Dermis microvascular lymphatic vessel endothelial cell (primary cell): ENCODE measurements around the gene DNM3. TPM values are rescaled to one million over a fixed set of nuclear protein-coding genes. Genes with fewer than 3 reads are reported as not detected.
"Not testable (repeated sequence)": the region's sequence is repeated elsewhere in the genome, so short reads cannot be mapped to it uniquely, and the experiment has no call there.

Source experiments
- DNase-seq, 2 donors: peaks; one replicate each; pipeline versions ENCODE4 v3.0.0 to v3.0.0-alpha.2; 2010; ENCODE audit warnings: low read depth in 2 of 2
- total RNA-seq: library from RNA; depleted of rRNA; stranded (reverse); fragments of >200 nt; gene quantifications from 2 replicates; pipeline ENCODE4 v1.2.1, GENCODE V29; 2014

DNM3 gene
- total RNA-seq, 1 donor from 2014 or later = 0.51 TPM

DNA sequence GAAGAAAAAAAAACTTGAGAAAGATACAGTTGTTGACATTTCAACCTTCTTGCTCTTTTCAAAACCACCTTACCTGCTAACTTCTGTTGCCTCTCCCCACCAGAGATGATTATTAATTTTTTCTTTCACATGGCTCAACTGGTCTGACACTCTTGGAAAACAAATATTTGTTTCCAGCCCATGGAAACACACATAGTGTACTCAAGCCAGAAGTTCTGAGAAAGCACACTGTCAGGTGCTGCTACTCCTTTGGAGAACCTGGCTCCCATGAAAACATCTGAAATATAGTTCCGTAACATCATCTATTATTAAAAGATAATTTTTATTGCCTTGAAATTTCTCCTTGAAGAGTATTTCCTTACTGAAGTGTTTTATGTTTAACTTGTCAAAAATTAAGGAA, 434.2 kb downstream of the DNM3 start:
- DNase-seq = no peak

DNA sequence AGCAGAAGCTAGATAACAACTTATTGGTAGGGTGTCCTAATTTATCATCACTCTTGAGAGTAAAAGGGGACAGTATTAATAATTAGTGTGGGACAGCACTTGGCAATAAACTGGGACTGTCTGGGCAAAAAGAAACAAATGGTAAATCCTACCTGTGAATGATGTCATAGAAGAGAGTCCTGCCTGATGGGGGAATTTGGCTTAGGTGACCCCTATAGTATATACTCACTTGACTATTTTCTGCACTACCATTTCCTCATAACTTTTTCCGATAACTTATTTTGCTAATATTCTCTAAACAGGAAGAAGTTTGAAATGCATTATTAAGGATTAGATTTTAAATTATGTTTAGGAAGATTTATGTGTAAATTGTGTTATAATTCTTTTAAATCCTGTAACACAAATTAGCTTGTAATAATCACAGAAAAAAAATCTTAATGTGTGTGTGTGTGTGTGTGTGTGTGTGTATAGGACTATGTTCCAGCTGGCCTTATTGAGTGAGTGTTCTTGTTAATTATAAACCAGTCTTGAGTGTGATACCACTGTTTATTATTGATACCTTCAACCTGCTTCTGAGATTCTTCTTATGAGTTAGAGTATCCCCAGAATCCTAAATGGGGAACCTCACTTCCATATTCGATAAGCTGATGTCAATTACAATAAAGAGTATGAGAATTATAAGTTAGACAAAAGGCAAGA, 435.0 kb downstream of the DNM3 start:
- DNase-seq = no peak

DNA sequence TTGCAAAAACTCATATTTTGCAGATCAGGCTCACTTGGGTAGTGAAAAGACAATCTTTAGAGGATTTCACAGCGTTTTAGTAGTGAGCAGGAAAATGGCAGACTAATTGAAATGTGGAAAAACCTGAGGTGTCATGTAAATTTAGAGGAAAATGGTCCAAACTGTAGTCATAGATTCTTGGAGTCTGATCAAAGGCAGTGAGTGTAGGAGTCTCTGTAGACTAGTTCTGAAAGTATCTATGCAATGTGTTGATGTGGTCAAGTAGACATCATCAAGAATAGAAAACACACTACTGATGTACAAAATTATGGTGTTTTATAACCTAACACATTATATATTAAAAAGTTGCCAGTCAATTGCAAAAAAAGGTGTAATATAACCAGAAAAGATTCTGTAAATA, 436.0 kb downstream of the DNM3 start:
- no peak for DNase-seq

DNA sequence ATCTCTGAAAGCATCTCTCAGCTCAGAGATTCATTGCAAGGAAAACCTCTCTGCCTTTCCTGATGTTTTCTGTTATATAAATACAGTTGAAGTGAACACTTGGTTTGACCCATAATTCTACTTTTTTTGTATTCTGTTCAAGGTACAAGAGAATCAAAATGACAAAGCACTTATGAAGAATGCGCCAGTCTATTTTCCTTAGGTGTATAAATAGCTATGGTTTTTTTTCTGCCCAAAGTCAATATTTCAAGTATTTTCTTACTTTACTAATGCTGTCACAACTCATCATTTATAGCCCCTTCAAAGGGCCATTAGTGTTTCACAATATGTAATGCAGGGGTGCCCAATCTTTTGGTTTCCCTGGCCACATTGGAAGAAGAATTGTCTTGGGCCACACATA, 436.7 kb downstream of the DNM3 start:
- DNase-seq = no peak

DNA sequence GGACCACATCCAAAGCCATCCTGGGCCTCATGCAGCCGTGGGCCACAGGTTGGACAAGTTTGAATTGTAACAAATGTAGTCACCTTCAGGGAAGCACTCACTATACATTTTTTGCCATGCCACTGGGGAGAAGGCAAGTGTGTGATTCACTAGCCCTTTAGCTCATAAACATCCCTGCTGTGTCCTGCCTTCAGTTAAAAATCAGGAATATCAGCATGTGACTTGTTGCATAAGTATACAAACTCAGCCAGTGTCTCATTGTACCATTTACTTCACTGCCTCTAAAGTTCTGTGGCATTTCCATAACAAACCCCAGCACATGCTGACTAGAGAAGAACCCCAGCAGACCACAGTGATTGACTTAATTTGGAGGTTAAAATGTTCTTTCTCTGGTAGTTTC, 437.2 kb downstream of the DNM3 start:
- no peak for DNase-seq

DNA sequence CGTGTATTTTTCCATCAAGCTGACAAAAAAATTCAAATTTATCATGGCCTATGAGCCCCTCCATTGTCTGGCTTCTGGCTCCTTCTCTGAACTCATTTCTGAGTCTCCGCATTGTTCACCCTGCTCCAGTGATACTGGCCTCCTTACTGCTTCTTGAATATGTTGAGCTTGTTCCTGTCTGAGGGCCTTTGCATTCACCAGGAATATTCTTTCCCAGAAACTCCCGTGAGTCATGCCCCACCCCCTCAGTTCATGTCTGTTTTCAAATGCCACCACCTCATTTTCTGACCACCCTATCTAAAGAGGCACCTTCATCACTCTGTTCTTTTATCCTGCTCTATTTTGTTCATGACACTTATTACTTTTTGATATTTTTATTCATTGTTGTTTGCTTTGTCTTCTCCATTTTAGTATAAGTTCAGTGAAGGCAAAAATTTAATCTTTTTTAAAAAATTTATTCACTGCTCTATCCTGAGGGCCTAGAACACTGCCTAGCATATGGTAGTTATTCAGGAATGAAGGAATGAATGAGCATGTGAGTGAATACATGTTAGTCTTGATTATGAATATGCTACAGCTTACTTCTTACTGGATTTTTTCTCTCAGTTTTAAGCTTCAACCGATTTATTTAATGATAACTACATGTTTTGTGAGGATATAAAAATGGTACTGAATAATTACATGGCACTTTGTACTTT, 438.8 kb downstream of the DNM3 start:
- no peak for DNase-seq

DNA sequence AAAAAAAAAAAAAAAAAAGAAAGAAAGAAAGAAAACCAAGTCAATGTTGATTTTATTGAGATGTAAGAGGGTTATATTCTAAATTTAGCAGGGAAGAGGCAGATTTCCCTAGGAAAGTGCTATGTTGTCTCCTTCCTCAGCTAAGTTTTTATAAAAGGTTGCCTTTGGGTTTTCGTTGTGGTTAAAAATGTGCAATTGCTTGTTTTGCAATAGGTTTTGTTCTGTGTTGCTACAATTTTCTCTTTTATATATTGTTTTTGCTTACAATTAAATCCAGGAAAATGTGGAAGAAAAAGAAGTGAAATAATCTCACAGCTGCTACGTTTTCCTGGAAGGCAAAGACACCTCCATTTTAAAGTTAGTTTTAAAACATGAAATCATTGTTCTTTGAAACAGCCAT, 442.5 kb downstream of the DNM3 start:
- DNase-seq = no peak

DNA sequence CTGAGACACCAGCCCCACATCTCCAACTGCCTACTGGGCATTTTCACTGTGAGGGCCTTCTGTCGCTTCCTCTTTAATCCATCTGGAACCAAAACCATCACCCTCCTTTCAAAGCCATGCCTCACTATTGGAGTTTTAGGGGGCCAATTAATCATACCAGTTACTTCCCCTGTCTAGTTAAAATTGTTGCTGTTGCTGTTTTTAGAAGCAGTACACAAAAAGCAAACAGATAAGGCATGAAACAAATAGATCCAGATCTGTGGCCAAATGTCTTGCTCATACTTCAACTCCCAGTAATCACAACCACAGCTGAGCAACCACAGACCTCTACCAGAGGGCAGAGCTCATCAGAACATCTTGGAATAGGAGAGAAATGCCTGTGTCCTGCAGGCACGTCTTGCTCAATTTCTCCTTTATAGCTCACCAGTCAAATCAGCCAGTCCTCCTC, 445.4 kb downstream of the DNM3 start:
- no peak for DNase-seq

DNA sequence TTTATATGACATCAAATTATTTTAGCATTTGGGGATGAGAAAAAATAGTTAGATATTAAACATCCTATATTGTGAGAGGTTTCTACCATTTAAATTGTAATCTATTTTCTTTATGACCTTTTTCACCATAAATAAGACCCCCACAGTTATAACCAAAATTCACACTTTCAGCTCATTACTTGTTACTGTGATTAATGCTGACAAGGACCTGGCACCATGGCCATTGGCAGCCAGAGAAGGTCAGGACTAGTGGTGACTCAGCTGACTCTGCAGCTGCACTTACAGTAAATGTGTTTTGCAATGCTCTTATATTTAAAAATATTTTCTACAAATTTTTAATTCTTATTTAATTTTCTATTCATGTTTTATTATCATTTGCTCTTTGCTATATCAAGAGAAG, 445.9 kb downstream of the DNM3 start:
- peak; percentile 10 to 42 for DNase-seq

DNA sequence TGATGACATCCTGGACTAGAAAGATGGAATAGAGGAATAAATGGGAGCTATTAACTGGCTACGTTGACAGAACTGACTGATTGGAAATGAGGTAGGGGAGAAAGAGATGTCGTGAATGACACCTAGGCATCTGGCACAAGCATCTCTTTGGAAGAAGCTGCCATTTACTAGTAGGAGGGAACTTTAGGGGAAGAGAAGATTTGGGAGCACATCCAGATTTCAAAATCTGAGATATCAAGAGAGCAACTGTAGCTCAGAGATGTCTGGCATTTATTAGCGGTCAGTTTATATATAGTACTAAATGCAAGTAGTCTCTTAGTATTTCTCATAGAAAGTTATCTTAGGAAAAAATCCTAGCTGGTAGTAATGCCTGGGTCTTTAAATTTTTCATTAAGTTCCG, 447.3 kb downstream of the DNM3 start:
- DNase-seq = no peak

DNA sequence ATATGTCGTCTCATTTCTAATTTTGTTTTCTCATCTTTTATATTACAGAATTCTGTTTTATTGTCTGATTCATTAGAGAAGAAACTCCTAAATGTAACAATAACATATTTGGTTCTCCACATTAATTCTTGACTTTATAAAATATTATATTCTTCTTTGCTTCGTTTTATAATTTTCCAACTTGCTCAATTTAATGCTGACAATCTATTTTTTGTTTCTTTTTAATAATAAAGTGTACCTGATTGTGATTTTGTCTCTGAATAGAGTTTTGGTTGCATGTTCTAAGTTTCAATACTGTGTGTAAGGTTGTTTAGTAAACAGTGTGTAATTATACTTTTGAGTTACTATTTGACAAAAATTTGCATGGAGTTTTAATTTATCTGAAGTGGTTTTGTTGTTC, 448.1 kb downstream of the DNM3 start:
- no peak for DNase-seq

DNA sequence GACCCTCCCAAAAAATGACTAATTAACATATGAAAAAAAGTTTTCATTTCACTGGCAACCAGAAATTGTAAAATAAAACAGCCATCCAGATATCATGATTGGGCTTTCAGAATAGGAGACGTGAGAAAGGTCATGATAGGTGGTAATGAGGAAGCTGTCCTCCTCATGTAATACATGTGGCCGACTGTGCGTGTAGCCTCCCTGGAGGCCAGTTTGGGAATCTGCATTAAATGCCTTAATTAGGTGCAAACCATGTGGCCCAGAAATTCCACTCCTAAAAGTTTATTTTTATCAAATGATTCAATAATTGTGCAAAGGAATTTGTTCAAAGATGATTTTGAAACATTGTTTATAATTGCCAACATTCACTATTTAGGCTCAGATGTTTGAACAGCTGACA, 451.5 kb downstream of the DNM3 start:
- DNase-seq = no peak

DNA sequence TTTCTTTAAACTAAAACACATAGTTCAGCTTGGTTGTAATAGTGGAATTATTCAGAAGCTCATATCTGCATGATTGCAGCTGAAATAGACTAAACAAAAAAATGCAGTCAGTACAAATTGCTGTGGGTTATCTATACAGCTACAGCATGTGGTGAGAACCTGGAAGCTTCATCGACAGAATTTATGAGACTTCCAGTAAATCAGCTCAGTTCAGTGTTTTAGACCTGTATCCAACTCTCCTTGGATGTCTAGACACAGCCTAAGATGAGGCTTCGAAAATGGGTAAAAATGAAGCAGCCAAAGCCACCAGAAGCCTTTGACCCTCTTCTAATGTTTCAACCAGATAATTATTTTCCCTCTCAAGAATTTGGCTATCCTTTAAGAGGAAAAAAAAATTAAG, 452.1 kb downstream of the DNM3 start:
- DNase-seq = no peak

DNA sequence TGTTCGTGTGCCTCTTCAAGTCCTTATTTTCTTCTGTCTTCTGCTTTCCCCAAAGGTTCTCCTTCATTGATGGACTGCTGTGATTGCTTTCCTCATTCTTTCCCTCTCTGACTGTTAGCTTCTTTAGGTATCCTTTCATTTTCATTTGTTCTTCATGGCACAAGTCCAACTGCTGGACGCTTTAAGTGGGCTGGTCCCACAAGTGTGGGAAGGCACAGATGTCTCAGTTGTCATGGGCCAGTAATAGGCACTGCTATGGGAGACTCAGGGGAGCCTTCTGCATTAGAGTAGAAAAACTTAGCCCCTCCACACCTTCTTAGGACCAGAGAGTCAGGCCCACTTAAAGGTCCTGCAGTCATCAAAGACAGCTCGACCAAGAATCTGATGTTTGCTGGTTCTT, 456.8 kb downstream of the DNM3 start:
- DNase-seq = no peak

DNA sequence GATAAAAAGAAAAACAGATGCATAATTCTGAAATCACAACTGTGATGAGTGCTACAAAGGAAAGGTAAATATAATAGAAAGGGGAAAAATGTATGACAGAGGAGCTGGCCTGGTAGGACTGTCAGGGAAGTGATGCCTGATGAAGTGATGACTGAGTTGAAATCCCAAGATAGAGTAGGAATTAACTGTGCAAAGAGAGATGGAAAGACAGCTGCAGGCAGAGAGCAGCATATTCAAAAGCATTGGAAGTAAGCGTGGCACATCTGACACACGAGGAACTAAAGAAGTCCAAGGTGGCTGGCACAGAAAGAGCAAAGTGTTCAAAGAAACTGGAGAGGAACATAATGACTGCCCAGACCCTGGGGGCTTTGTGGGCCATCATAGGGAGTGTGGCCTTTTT, 457.6 kb downstream of the DNM3 start:
- DNase-seq = no peak

DNA sequence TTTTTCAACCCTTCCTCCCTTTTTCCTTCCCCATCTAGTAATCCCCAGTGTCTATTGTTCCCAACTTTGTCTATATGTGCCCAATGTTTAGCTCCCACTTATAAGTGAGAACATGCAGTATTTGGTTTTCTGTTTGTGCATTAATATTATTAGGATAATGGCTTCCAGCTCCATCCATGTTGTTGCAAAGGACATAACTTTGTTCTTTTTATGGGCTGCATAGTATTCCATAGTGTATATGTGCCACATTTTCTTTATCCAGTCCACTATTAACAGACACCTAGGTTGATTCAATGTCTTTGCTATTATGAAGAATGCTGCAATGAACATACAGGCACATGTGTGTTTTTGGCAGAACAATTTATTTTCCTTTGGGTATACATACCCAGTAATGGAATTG, 458.2 kb downstream of the DNM3 start:
- DNase-seq = no peak

DNA sequence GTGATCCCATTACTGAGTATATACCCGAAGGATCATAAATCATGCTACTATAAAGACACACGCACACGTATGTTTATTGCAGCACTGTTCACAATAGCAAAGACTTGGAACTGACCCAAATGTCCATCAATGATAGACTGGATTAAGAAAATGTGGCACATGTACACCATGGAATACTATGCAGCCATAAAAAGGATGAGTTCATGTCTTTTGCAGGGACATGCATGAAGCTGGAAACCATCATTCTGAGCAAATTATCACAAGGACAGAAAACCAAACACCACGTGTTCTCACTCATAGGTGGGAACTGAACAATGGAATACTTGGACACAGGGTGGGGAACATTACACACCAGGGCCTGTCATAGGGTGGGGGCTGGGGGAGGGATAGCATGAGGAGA, 466.2 kb downstream of the DNM3 start:
- DNase-seq = not testable (repeated sequence)

DNA sequence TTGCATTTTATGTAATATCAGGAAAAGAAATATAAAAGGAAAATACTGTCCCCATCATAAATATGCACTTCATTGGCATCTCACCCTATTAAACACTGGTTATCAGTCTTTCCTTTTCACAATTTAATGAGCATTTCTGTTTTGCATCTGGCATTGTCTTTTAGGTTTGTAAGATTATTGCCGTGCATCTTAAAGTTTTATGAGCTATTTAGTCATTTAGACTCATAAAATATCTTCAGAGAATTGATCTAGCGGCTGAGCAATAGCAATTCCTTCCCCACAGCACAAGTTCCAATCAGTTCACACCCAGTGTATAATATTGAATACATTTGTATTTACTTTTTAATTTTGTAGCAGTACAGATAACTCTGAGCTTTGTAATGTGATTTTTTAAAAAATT, 466.8 kb downstream of the DNM3 start:
- no peak for DNase-seq

DNA sequence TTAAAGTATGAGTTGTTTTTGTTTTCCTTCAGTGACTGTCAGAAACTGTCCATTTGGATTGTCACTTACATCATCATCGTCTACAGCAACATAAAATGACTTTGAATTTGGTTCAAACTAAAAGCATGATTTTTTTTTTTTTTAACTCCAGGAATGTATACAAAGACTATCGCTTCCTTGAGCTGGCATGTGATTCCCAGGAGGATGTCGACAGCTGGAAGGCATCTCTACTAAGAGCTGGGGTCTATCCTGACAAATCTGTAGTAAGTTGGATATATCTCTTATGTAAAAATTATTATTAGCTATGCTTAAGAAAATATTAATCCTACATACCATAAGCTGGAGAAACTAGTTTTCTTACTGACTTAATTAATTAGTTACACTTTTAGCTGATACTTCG, 467.3 kb downstream of the DNM3 start:
- DNase-seq = no peak

DNA sequence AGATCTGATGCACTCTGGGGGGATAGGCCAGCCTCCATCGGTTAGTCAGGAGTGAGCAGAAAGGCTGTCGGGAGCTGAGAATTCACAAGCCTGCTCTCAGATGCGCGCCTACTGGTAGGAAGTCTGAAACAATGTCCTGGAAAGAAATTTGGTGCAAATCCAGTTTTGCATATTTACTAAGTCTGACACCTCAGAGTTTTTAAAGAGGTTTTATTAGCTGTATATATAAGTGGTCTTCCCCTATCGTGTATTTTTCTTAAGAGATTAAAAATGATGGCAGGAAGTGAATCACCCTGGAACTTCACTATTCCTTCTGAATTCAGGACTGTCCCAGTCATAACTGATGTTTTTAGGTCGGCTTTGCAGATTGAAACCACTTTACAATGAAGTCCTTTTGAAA, 479.4 kb downstream of the DNM3 start:
- peak in 1 of 2 donors; percentile 70 for DNase-seq

DNA sequence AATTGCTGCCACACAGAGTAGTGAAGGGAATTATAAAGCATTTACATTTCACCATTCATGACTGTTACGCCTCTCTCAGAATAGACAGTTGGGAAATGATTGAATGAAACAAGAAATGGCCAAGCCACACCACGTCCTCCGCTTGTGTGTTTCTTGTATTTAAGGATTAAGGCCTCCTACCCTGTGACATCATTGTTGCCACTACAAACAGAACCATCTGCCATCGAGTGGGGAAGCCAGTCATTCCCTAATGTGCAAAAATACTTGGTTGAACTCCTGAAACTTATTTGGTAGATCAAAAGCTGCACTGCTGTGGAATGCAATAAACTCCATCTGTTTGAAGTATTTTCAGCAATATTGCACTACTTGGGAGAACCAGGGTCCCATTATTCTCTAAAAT, 480.2 kb downstream of the DNM3 start:
- peak in 1 of 2 donors; percentile 39 for DNase-seq

DNA sequence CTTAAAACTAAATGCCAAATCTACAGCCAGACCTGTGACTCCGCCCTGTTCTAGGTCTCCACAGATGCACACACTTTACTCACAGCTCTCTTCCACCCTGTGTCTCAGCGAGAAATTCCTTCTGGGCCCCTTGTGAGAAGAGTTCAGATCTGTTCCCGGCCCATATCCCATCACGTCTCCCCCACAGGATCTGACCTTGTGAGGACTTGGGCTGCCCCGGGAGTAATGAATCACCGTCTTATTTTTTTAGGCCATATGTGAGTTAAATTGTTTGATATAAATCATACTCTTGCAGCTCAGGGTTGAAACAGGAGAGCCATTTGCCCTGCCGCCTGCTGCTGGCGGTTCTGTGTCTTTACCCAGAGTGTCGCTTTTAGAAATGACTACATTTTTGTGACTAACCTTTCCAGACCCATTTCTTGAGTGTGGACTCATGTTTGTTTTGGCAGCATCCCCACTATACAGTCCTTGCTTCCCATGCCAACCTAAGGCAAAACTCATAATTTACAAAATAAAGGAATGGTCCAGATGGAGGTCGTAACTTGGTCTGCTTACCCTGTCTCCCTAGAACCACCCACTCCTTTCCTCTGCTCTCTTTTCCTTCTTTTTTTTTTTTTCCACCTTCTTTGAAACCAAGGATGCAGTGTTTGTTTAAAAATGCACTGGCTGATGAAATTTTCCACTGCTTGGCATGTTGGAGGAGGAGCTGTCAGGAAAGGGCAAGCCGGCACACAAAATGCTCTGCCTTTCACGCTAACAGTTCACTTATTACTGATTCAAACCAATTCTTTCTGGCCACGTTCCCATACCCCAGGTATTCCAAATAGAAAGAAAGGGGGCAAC, 481.1 kb downstream of the DNM3 start:
- peak in 1 of 2 donors; percentile 95 for DNase-seq
